Measurements from ENCODE around the gene ULK3.

ULK3 gene

DNA sequence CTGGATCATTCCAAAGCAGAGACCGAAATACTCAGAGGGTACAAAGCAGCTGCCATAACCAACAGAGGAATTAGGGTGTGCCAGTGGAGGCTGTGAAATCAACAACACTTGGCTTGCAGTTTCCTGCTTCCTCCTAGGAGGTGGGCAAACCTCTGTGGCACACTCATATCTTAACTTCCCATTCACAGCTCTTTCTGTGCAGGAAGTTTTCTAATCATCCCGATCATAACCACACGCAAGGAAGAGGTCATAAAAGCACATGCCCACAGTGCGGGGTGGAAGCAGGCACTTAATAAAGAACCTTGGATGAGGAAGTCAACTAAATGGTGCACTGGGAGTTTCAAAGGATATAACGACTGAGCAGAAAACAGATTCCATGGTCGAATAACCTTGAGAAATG lies 25.1 kb upstream of the ULK3 start:
- no peak for DNase-seq (ENCODE audit: low read depth, low spot score)

DNA sequence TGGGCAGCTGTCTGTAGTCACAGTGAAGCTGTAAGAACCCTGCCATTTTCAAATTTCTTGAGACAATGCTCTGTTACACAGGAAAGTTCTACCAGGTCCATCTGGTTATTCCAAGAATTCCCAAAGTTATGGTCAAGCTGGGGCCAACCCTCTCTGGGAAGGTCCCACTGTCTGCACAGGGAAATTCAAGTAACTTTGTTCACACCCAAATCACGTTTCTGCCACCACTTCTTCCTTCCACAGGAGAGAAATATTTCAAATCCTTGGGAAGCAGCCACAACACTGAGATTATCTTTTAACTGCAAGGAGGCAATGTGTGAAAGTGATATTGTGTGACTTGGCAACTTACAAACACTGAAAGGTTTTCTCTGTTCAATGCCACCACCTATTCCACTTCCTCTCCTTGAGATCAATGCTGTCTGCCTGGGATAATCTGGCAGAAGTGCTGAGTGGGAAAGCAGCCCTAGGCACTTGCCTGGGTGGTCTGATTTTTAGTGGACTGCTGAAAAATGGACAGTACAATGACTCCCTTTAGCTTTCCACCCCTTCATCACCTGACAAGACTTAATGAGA lies 24.6 kb upstream of the ULK3 start:
- DNase-seq (ENCODE audit: low read depth, low spot score): no peak

DNA sequence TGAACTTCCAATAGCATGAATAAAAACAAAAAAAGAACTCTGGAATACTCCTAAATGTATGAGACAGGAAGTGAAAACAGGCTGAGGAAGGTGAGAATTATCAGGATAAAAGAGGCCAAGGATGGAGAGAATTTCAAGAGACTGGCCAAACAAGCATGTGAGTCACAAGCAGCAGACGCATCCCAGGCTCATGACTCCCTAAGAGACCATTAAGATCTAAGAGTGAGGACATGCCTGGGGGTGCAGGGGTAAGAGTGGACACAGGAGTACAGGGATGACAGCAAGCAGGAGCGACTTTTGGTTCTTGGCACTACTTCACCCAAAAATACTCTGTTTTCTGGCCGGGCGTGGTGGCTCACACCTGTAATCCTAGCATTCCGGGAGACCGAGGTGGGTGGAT lies 23.1 kb upstream of the ULK3 start:
- no peak for DNase-seq (ENCODE audit: low read depth, low spot score)

DNA sequence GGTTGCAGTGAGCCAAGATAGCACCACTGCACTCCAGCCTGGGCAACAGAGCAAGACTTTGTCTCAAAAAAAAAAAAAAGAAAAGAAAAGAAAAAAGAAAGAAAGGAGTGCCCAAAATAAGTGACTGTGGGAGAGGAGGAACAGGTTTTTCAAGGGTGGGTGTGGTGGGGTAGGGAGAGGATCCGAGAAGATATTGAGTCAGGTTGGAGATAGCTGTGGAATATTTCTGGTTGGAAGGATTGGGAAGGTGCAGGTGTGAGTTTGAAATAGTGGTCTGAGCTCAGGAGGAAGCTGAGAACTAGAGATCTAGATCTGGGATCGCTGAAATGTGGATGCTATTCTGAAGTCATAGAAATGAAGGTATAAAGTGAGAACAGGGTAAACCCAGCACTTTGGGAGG lies 22.4 kb upstream of the ULK3 start:
- DNase-seq (ENCODE audit: low read depth, low spot score): no peak

DNA sequence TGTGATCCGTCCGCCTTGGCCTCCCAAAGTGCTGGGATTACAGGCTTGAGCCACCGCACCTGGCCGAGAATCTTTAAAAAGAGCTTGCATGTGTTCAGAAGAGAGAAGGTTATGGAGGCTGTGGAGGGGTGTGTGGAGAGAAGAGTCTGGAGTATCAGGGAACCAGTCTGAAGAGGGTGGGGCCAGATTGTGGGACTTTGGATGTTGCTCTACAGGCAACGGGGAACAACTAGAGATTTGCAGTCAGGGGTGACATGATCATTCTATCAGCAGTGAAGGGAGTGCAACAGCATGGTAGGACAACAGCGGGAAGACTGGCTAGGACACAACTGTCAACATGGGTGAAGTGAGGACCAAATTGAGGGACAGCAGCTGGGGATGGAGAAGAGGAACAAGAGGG lies 21.3 kb upstream of the ULK3 start:
- no peak for DNase-seq (ENCODE audit: low read depth, low spot score)

DNA sequence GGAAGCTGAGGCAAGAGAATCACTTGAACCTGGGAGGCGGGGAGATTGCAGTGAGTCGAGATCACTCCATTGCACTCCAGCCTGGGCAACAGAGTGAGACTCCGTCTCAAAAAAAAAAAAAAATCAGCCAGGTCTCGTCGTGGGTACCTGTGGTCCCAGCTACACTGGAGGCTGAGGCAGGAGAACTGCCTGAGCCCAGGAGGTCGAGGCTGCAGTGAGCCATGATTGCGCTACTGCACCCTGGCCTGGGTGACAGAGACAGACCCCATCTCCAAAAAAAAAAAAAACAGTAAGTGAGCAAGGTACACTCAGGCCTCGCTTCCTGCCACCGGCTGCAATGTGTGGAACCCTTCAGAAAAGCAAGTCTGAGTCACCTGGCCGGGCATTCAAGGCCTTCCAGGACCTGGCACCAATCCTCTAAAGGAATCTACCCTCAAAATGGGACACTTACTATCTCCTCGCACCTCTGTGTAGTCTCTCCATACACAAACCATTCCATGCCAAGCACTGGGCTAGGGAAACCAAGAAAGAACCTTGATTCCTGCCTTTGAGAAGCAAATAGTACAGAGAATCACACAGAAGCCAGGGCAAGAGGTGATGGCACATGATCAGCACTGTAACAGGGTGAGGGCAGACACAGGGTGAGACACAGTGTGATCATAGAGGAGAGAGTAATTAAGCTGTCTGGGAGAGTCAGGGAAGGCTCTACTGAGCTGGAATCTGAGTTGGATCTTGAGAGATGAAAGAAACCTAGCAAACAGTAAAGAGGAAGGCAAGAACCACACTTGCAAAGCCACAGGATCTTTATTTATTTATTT lies 20.5 kb upstream of the ULK3 start:
- DNase-seq (ENCODE audit: low read depth, low spot score): no peak

DNA sequence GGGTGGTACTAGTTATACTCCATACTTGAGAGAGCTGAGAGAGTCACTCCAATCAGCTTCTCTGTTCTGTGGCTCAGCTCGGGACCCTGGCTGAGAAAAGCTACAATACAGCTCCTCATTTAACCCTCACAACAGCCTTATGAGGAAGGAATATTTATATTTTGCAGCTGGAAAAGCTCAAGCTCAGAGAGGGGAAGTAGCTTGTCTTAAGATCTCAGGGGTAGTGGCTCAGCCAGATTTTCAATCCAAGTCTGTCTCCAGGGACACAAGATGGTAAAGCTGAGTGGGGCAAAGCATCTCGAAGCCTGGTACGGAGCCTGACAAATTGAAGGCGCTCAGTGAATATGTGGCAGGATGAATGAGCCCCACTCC lies 15.4 kb upstream of the ULK3 start:
- no peak for DNase-seq (ENCODE audit: low read depth, low spot score)

DNA sequence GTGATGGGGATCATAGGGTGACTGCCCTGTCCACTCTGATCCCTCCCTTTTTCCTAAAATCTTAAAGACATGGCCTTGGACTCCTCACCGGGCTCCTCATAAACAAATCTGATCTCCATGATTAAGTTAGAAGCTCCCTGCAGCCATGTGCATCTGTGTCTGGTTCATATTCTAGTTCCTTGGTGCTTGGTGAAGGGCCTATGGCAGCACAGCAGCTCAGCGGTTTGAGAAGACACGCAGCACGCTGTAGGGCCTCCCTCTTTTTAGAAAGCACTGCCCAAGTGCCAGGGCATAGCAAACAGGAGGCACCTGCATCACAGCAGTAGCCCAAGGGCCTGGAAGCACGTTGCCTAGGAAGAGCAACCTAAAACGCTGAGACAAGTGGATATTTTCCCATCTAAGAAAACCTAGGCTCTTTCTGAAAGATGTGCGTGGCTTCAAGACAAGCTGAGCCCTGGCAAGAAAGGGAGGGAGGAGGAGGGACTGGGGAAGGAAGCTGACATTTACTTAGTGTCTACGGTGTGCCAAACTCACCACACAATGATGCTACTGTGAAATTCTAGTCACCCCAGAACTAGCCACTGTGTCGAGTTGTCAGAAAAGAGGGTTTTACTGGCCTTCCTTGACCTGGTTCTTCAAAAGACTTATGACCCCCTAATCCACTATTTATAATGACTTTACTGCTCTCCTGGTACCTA lies 14.9 kb upstream of the ULK3 start:
- DNase-seq (ENCODE audit: low read depth, low spot score): no peak

DNA sequence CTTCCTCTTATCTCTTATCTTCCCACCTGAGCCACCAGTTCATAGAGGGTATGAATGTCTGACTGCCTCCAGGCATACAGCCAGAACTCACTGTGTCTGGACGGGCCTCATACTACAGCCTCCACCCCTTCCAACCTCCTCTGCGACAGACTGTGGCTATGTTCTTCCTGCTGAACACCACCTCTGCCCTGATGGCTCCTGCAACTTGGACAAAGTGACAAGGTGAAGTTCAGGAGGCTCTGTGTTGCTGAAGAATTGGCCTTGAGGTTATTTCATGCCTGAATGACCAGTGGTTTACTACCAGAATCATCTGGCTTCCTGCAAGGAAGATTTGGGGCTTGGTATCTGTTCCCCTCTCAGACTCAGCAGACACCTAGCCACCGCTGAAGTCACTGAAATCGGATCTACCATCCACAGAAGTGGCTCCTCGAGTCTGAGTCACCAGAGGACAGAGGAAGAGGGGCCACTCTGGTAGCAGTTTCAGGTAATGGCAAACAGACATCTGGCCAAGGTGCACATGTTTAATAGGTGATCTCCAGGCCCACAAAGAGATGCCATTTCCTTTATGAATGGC lies 14.2 kb upstream of the ULK3 start:
- DNase-seq (ENCODE audit: low read depth, low spot score): no peak

DNA sequence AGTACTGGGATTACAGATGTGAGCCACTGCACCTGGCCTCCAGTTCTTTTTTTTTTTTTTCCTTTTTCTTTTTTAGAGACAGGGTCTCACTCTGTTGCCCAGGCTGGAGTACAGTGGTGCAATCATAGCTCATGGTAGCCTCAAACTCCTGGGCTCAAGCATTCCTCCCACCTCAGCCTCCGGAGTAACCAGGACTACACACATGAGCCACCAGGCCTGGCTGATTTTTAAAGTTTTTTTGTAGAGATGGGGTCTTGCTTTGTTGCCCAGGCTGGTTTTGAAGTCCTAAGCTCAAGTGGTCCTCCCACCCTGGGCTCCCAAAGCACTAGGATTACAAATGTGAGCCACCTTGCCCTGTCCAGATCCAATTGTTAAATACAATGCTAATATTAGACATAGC lies 13.6 kb upstream of the ULK3 start:
- no peak for DNase-seq (ENCODE audit: low read depth, low spot score)

DNA sequence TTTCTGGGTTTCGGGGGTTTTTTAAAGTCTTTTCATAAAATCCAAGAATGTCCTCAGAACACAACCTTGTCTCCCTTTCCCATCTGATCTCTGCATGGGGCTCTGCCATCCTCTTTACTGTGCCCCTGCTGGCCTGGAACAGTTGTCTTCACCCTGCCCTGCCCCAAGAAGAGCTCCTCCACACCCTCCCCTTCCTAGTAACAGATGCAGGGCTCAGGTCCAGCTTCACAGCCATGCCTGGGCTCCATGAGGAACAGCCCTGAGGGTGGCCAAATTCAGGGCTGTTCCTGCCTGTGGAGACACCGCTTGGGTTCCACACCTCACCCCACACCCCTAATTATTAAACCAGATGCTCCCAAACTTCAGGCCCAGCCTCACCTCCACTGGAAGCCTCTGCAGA lies 12.9 kb upstream of the ULK3 start:
- DNase-seq (ENCODE audit: low read depth, low spot score): no peak

DNA sequence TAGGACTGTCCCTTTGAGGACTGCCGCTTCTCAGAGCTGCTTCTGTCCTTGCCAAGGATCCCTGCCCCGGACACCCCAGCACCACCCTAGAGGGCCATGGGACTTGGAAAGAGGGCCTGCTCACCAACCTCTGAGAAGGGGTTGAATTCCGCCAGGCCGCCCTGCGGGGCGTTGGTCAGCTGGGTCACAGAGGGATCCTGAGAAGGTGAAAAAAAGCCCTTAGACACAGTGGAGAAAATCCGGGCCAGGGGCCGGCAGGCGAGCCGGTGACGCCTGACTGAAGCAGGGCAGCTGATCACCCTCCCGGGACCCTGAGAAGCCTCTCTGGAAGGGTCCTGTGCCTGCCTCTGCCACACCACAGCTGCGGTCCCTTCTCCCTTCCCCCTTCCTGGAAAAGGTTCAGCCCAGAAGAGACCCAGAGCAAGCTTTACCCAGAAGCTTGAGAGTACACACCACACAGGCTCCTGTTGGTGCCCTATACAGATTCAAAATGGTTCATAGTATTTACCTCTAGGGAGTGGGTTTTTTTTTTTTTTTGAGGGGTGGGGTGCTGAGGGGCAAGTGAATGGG lies 11.6 kb upstream of the ULK3 start:
- DNase-seq (ENCODE audit: low read depth, low spot score): no peak

DNA sequence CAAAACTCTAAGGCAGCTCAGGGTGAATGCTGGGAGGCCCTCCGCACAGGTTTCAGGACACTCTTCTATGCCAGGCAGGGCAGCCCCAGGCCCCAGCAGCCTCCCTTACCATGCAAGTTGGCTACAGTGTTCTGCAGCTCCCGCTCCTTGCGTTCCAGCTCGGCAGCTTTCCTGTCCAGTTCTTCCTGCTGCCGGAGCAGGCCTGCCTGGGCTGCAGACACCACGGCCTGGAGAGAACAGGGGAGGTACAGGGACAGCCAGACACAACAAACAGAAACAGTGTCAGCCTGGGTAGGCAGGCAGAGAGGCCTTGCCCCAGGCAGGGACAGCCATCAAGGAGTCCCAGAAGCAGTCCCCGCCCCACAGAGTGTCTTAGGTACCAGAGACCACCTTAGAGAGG lies 9.0 kb upstream of the ULK3 start:
- DNase-seq (ENCODE audit: low read depth, low spot score): no peak

DNA sequence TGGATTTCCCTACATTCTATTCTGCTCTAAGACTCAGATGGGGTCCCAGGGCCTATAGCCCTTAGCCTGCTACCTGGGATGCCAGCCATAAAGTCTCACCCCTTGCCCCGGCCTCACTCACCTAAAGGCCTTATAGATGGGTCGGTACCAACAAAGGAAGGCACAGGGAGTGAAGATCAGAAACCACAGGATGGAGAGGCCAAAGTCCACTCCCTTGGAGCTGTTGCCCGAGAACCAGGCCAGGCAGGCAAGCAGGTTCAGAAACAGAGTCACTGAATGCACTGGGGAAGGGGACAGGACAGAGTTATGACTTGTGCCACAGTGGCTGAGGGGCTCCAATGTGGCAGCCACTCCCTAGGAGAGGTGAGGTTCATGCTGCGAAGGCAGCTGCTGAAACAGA lies 7.4 kb upstream of the ULK3 start:
- DNase-seq (ENCODE audit: low read depth, low spot score): no peak

DNA sequence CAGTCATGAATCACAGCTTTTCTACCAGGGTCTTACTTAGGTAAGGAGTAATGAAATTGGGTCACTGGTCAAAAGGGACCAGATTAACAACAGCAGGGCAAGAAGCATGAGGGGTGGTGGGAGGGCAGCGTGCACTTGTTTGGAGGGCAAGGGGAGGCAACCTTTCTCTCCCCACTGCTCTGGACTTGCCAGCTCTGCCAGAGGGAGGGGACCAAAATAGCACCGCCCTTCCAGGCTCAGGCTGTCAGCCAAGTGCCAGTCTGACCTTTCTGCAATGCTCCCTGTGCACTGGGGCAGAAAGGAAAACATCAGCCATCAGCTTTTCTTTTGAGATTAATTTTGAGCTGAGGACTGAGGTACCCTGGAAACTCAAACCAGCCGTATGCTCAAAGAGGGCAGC lies 4.5 kb upstream of the ULK3 start:
- no peak for DNase-seq (ENCODE audit: low read depth, low spot score)

DNA sequence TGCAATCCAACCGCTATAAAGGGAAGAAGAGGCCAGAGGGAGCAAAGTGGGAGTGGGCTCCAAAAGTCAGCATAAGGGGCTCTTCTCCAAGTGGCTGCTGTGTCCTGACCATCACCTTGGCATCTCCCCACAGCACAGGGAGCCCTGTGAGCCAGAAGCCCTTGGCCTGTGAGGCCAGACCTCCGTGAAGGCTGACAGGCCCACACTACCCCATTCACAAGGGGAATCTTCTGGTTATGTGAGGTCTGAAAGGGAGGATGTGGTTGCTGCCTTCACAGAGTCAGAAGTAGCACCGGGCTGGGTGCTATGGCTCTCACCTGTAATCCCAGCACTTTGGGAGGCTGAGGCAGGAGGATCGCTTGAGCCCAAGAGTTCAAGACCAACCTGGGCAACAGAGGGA lies 2.6 kb upstream of the ULK3 start:
- no peak for DNase-seq (ENCODE audit: low read depth, low spot score)

DNA sequence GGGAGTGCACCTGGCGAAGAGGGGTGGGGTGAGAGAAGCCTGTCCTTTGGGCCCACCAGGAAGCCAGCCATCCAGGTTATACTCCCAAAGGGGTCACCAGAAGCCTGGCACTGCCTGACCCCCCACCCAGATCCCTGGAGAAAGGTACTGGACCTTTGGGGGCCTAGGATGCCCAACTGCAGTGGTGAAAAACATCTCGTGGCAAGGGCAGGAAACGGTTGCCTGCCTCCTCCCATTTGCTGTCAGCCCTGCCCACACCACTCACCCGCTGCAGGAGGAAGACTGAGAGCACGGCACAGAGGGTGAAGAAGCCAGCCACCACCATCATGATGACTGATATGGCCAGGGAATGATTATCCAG lies 2.2 kb upstream of the ULK3 start:
- DNase-seq (ENCODE audit: low read depth, low spot score): no peak

DNA sequence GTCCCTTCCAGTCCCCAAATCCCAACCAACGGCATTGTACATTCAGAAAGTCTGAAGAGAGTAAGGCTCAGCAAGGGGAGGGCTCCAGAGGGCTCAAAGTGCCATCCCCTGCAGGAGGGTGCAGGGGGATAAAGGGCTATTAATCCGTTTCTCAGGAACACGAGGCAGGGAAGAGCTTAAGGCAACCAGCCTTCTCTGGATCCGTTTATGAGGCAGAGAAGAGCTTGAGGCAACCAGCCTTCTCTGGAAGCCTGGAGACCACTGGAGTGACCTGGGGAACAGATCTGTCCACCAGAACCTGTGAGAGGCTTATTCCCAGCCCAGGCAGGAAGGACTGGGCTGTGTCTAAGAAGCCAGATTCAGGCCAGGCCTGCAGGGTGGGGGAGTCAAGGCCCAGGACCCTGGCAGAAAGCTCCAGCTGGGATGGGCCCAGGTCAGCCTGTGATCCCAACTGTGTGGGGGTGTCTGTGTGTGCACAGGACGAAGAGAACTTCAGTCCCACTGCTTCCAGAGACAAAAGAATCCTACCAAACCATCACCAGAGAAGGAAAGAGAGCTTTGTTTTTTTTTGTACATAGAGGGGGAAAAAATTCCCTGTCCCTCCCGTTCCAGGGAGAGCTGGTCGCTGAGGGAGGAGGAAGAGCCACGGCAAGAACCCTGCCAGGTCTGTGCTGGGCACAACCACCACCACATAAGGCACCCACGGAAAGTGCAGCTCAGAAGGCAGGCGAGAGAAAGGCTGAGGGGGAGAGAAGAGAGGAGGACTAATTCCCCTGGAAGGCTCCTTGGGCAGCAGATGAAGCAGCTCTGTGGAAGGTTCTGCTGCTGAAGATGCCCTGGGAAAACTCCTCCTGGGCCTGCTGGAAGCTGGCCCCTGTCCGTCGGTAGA lies 1.6 kb upstream of the ULK3 start:
- DNase-seq (ENCODE audit: low read depth, low spot score): no peak

DNA sequence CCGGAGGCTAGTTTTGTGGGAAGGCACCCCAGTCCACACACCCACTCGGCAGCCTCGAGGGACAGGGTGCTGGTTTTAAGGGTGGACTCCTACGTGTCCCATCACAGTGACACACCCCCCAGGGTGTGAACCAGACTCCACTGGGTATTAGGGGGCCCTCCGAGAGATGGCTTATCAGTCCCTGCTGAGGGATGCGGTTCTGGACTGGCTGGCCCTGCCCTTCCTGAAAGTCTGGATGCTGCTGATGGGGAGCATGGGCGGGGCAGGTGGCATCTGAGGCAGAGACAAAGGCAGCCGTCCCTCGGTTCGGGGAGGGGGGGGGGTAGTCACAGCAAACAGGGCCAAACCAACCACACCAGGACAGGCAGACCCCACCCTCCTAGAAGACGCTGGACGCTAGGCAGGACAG lies 939 bp upstream of the ULK3 start:
- no peak for DNase-seq (ENCODE audit: low read depth, low spot score)

DNA sequence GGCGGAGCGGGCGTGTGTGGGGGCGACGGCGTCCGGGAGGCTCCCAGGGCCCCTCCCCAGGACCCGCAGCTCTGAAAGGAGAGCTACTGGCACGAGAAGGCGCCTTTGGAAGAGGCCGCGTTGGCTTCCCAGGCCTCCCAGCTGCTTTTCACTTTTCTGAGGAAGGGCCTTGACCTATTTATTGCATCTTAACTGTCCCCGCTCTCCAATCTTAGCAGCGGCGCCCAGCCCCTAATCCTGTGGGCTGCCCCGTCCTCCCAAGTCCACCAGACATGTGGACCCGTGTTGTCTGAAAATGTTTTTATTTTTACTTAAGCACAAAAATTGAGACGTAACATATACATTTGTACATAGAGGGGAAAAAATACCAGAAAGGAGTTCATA lies 481 bp upstream of the ULK3 start:
- no peak for DNase-seq (ENCODE audit: low read depth, low spot score)

DNA sequence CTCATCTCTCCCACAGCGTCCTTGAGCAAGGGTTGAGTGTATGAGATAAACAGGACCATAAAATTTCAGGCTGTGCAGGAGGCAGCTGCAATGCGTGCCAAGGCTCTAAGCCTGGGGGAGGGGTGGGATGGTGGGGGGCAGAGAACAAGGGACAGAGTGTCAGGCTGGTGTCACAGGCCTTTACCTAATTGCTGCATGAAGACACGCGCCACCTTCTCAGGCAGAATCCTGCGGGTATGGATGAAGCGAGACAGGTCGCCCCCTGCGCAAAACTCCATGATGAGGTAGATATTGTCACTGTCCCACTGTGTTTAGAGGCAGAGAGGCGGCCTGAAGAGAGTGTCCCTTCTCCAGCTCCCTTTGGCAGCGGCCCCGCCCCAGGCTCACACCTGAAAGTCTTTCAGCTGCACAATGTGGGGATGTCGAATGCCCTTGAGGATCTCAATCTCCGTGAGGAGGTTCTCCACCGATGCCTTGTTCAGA lies 1.0 kb downstream of the ULK3 start:
- no peak for DNase-seq (ENCODE audit: low read depth, low spot score)
